Measurements from ENCODE around the gene C9orf72.

DNA sequence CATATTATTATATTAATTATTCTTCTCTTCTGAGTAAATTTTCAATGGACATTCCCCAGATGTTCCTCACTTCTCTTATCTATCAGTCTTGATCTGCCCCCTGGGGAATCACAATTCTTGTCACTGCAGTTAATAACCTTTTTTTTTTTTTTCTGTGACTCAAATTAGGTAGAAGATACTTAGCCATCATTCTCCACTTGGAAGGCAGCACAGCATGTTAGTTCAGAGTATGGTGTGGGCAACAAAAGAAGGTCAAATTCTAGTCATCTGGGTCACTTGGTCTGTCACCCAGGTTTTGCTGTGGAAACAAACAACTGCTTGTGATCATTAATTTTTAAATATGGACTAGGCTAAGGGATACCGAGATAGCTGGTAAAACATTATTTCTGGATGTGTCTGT is 35.5 kb downstream of the C9orf72 start:
- TF ChIP-seq MED1 (CRISPR knock-in tag; IDR thresholded peaks at IDR 0.05; ENCODE audit: borderline replicate concordance): no peak
- no peak for TF ChIP-seq CREM (IDR thresholded peaks at IDR 0.05; ENCODE audit: low read depth)
- TF ChIP-seq CREB1 (IDR thresholded peaks at IDR 0.05): no peak
- TF ChIP-seq CREB1 (CRISPR knock-in tag; IDR thresholded peaks at IDR 0.05): no peak

All from K562 (cell line).